Measurements from ENCODE around the gene ZFHX3. TPM values are rescaled to one million over a fixed set of nuclear protein-coding genes. Genes with fewer than 3 reads are reported as not detected.

The ZFHX3 gene
- total and polyA plus RNA-seq, 10 of the 15 experiments (the other 5 are each of a cell fraction or from before 2014, with no cell fraction given), result 0.68 to 8.6 (median 2.0) TPM

- no peak overlapping the region for H3K4me2 ChIP-seq (ENCODE audit: control insufficient read depth, insufficient read depth)
- H2AFZ ChIP-seq (ENCODE audit: control insufficient read depth, low read depth, low read length), result no peak overlapping the region
- CTCF ChIA-PET, result no interaction called here
- H3K9ac ChIP-seq (ENCODE audit: control insufficient read depth, insufficient read depth, low read length), result no peak overlapping the region
- H3K4me3 ChIP-seq, result no peak overlapping the region
- 71% methylated on average over 15 of the region's 15 CpGs for WGBS (ENCODE audit: insufficient coverage, insufficient replicate concordance, low lambda C conversion rate, missing lambda C conversion rate)
- no peaks in the 10 kb centered on the region for H3K9me3 ChIP-seq (replicated peaks; ENCODE audit: control insufficient read depth, insufficient read depth, low read length)
- in situ Hi-C loops (cut with MboI), result no loop called here
- no peaks in the 10 kb centered on the region for H3K27me3 ChIP-seq (replicated peaks in 1 of 2; ENCODE audit: control insufficient read depth in 2 of 2, insufficient read depth in 2 of 2, low read length in 1 of 2)
- H3K36me3 ChIP-seq (ENCODE audit: control insufficient read depth in 2 of 2, insufficient read depth in 2 of 2, low read length in 1 of 2), result peaks cover 1 to 2% of the 10 kb centered on the region in 2 experiments; a peak in 3 of 4 replicates
- FAIRE-seq (no peak), DNase-seq (ENCODE audit: low read depth, low spot score) (no peak), ATAC-seq (no peak)
- H3K27ac ChIP-seq (ENCODE audit: control insufficient read depth, insufficient read depth), result no peak overlapping the region
- no TSS peak for BruUV-seq (replicated peaks)
- H3K79me2 ChIP-seq (ENCODE audit: control insufficient read depth, insufficient read depth, low read length), result no peaks in the 10 kb centered on the region
- POLR2A ChIA-PET, result no interaction called here
- H3K4me1 ChIP-seq (ENCODE audit: control insufficient read depth, insufficient read depth, low read length), result no peaks in the 10 kb centered on the region; the same call in 1 of the 2 replicates
- RAD21 ChIA-PET (ENCODE audit: unreplicated experiment), result no interaction called here
- TF ChIP-seq RB1 (IDR thresholded peaks at IDR 0.05; ENCODE audit: borderline replicate concordance) (no peak), POLR2A (IDR thresholded peaks at IDR 0.05; ENCODE audit: low read depth, low read length) (no peak), RFX5 (IDR thresholded peaks at IDR 0.05; ENCODE audit: low read depth, low read length) (no peak), ZBED1 (IDR thresholded peaks at IDR 0.05; ENCODE audit: borderline replicate concordance) (no peak), ZNF217 (IDR thresholded peaks at IDR 0.05) (no peak), POLR2AphosphoS5 (IDR thresholded peaks at IDR 0.05; ENCODE audit: low read length) (no peak), CHD2 (IDR thresholded peaks at IDR 0.05; ENCODE audit: borderline replicate concordance, low read depth, low read length) (no peak), RCOR1 (conservative IDR thresholded peaks at IDR 0.05; ENCODE audit: low read depth, low read length) (no peak), MEF2B (IDR thresholded peaks at IDR 0.05; ENCODE audit: partially characterized antibody, poor library complexity, severe bottlenecking) (no peak), YY1 (IDR thresholded peaks at IDR 0.05; ENCODE audit: low read depth, low read length) (no peak), SPI1 (IDR thresholded peaks at IDR 0.05; ENCODE audit: borderline replicate concordance, insufficient read depth, low read depth, low read length) (no peak), RBBP5 (conservative IDR thresholded peaks at IDR 0.05) (no peak), LARP7 (IDR thresholded peaks at IDR 0.05) (no peak), NR2C1 (IDR thresholded peaks at IDR 0.05) (no peak), PAX5 (IDR thresholded peaks at IDR 0.05; ENCODE audit: borderline replicate concordance, low read depth, low read length) (no peak), JUND (IDR thresholded peaks at IDR 0.05; ENCODE audit: low read depth, low read length) (no peak)
- SMC1A ChIA-PET (ENCODE audit: uncharacterized antibody, unreplicated experiment), result no interaction called here
- intact Hi-C loops (cut with micrococcal nuclease; ENCODE audit: unreplicated experiment), result no loop called here
- no peaks in the 10 kb centered on the region; the same call in 1 of the 2 replicates for H4K20me1 ChIP-seq (ENCODE audit: control insufficient read depth, insufficient read depth)
Observed at GRCh38 chr16:72946474-72947194, 101.3 kb downstream of the ZFHX3 start.
